NCI-H1694 (cell line): Measurements from ENCODE around the gene DCANP1.
A peak's percentile ranks its signal among the peaks of the same experiment; 100 is the strongest.

Experiments used
- DNase-seq: peaks from one replicate; lab custom pipeline; 2025; lab: John Stamatoyannopoulos, UW

Gene DCANP1

DNA sequence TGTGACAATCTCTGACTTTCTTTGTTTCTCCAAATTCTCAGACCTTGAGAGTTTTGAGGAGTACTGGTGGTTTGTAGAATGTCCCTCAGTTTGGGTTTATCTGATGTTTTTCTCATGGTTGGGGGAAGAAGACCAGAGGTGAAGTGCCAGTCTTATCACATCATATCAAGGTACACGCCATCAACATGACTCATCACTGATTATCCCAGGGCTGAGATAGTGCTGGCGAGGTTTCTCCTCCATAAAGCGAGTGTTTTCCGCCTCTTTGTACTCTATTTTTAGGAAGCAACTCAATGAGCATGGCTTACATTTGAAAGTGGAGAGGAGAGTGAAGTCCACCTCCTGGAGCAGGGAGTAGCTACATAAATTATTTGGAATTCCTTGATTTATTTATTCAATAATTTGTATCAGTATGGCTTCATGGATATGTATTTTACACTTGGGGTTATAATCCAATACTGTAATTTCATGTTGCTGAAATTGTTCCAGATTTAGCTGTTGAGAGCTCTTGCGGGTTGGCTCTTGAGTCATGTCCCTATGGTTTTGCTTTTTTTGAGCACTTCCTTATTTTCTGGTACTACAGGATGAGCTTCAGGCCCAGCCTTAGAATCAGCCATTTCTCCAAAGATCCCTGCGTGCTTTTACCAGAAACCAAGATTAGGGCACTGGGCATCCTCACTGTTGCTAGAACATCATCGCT is 23.9 kb downstream of the DCANP1 start:
- DNase-seq: no peak

DNA sequence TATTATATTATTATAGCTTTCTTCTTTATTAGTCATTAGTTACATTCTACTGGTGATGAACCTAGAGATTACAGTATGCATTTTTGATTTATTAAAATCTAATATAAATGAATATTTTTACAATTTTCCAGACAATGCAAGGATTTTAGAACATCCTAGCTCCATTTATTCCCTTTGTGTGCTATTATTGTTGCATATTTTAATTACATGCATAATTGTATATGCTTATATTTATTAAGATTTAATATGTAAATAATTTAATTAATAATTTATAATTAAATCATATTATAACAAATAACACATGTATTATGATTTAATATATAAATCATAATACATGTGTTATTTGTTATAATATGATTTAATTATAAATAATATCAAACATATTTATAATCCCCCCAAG is 24.7 kb downstream of the DCANP1 start:
- no peak for DNase-seq

- DNase-seq: no peak
Observed at GRCh38 chr5:135417083-135417482, 30.1 kb downstream of the DCANP1 start.

- DNase-seq: no peak
Observed at GRCh38 chr5:135405082-135405481, 42.1 kb downstream of the DCANP1 start.

GRCh38 chr5:135402031-135402430 is 45.1 kb downstream of the DCANP1 start:
- no peak for DNase-seq

- peak; percentile 72 for DNase-seq
Observed at GRCh38 chr5:135400866-135401265, 46.3 kb downstream of the DCANP1 start.

- DNase-seq: no peak
Observed at GRCh38 chr5:135399794-135400542, 47.2 kb downstream of the DCANP1 start.

DNA sequence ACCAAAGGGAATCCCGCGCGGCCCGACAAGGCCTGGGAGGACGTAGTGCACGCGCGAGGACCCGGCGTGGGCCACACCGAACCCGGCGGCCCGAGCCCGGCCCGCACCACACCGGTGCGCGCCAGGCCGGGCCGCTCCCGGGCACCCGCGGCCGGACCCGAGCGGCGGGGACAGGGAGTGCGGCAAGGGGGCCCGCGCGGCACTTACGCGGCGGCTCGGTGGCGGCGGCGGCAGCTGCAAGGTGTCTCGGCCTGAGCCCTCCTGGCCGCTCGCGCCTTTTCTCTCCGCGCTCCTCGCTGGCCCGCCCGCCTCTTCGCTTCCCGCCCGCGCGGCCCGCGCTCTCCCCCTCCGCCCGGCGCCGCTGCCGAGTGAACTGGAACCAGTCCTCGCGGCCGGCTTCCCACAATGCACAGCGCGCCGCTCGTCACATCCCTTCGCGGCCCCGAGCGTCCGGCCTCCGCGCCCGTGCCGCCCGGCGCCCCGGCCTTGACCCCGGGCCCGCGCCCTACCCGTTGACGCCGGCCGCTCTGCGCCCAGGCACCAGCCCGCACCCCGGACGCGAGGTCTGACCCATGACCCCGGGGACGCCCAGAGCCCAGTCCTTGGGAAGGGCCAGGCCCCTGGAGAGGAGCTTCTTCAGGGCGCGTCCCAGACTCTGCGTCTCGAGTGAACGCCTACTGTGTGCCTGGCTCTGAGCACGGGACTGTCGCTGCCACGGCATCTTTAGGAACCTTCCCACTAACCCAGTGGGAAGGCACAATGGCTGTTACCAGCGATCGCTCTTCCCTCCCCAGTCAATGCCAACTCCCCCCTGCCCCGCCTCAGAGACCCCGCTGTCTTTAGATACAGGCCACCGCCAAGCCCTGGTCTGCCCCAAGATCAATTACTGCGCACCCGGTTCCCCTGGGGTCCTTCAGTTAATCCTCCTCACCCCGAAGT is 48.0 kb downstream of the DCANP1 start, which contains the start of gene MACROH2A1:
Gene MACROH2A1 (minus strand): TSS at position 377 of the 939 bp plus-strand sequence. CDS start 10,138 bp downstream, outside the sequence.
- peak; percentile 25 for DNase-seq

DNA sequence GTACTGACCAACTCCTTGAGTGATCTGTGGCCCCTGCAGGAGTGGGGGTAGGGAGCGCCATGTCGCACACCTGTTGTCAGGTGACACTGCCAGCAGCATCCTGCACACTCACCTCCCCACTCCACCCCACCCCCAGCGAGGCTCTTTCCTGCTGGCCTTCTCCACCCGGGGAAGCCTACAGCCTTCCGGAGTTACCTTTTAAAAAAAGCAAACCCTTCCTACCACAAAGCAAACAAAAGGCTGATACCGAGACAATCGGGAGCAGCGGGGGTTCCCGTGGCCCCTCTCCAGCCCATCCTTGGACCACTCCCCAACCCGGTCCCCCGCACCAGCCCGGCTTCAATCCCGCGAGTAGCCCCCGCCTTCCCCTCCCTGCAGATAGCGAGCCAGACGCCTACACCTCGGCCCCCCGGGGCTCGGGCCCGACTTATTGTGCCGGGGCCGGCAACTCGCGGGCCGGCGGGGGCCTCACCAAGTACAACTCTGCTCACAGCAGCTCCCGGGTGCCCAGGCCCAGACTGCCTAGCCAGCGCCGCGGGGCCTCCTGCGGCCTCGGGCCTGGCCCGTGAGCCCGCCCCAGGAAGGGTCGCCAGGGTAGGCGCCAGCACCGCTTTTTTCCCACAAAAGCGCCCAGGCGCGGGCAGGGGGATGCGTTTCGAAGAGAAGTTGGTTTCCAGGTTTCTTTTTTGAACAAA is 48.8 kb downstream of the DCANP1 start:
- no peak for DNase-seq

DNA sequence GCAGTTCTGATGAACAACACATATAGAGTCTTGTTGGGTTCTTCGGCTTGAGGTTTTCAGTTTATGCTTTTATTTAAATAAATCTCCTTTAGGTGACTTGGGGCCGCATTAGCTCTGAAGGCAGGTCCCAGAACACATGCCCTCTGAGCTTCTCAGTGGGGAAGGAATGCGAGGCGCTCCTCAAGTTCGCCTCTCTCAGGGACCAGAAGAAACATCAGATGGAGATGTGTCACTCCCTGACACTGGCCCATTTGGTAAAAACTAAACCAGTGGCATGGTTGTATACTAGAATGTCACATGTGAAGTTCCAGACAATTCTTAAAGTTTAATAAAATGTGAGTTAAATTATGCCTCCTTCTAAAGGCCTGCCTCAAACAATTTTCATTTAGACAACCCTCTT is 50.1 kb downstream of the DCANP1 start:
- no peak for DNase-seq

DNA sequence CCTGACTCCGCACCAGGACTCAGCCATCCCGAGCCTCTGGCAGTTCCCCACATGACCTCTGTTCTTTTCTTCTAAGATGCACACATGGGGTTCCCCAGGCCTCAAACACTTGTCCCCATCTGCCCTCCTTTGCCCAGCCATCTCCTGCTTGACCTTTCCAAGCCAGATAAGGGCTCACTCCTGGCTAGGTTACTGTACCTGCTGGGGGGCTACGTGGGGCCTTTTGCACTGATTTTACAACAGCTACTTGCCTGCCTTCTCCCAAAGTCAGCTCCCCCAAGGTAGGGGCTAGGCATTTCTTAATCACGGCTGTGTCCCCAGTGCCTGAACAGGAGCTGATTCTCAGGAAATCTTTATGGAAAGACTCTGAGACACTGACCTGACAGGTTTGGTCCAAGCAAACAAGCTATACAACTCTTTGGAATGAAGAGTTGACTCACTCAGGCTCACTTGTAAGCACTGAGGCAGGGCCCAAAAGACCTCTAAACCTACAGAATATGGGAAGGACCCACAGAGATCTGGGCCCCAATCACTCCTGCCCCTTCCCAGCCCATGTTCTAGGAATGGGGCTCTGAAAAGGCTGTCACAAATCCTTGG is 50.6 kb downstream of the DCANP1 start:
- no peak for DNase-seq

GRCh38 chr5:135395866-135396265 is 51.3 kb downstream of the DCANP1 start:
- no peak for DNase-seq

GRCh38 chr5:135395451-135395850 is 51.7 kb downstream of the DCANP1 start:
- no peak for DNase-seq
